Left ventricle myocardium inferior (tissue), 1 donor: ENCODE data around the gene LMO2. TPM values are rescaled to one million over a fixed set of nuclear protein-coding genes. Genes with fewer than 3 reads are reported as not detected.

ENCODE experiments used
- DNase-seq: peaks from one replicate; pipeline ENCODE4 v3.0.0-alpha.2; 2020
- H3K27ac ChIP-seq: fragments of 200-600 bp; replicated peaks from 2 replicates; pipeline ENCODE4 v1.8.0; 2021
- H3K27me3 ChIP-seq: fragments of 200-600 bp; 2 replicates; pipeline ENCODE4 v1.8.0; 2021; ENCODE audit warnings: low read depth
- H3K36me3 ChIP-seq: fragments of 200-600 bp; 2 replicates; pipeline ENCODE4 v1.8.0; 2021
- H3K4me1 ChIP-seq: fragments of 200-600 bp; 2 replicates; pipeline ENCODE4 v1.8.0; 2021
- H3K4me3 ChIP-seq: fragments of 200-600 bp; 2 replicates; pipeline ENCODE4 v1.8.0; 2021; ENCODE audit warnings: mild to moderate bottlenecking, moderate library complexity
- H3K9me3 ChIP-seq: fragments of 200-600 bp; replicated peaks from 2 replicates; pipeline ENCODE4 v1.8.0; 2021
- intact Hi-C: fragments of 100-400 bp; cut with micrococcal nuclease; formaldehyde crosslinking; loops from one replicate; pipeline ENCODE4 v1.11.0; 2022
- total RNA-seq: library from RNA; stranded (reverse); fragmentation: NEBNext Ultra II Directional; extraction: Animal tissue kit (Norgen Biotek cat#: 25700); gene quantifications from one replicate; pipeline ENCODE4 v1.2.1, GENCODE V29; 2021
- TF ChIP-seq, protein P1 (sequence below): fragments of 200-600 bp; IDR thresholded peaks from 2 replicates; pipeline ENCODE4 v1.8.0; 2021; ENCODE audit warnings: antibody characterized with exemption, mild to moderate bottlenecking, borderline replicate concordance
- donor health status: DM: no; HTN: yes; CAD: no; lungs with severe emphysema.

The LMO2 gene
- total RNA-seq, 1 donor from 2014 or later: 8.4 TPM

DNA sequence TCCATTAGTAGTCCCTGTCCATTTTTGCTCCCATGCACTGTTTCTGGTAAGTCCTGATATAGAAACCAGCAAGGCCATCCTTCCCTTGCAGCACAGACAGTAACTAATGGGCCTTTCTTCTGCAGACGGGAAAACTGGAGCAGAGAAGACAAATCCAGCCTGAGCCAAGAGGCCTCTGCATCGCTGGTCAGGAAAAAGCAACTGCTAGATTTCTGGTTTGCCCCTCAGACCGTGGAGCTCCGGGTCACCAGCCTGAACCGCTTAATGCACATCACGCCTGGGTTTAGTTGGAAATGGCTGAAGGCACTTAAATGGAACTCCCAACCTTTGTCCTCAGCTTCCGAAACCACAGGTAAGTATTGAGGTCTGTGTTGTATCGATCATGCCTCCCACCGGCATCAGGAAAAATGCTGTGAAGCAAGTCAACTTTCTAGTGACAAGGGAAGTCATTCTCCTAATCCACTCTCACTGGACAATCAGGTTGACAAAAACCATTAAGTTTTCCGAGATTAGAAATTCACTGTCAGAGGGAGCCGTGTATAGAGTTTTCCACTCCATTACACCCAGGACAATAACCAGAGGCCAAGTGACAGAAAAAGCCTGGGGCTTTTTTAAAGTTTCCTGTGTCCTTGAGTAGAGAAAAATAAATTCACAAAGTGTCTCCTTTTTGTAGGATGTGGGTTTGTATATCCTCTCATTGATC, 14.8 kb upstream of the LMO2 start:
- Histone ChIP-seq H3K27ac (no peak overlapping the region), H3K36me3 (no peaks in the 10 kb centered on the region), H3K4me3 (no peak overlapping the region), H3K27me3 (peaks cover 8% of the 10 kb centered on the region), H3K4me1 (peaks cover 14% of the 10 kb centered on the region), H3K9me3 (no peaks in the 10 kb centered on the region)
- TF ChIP-seq, protein P1, sequence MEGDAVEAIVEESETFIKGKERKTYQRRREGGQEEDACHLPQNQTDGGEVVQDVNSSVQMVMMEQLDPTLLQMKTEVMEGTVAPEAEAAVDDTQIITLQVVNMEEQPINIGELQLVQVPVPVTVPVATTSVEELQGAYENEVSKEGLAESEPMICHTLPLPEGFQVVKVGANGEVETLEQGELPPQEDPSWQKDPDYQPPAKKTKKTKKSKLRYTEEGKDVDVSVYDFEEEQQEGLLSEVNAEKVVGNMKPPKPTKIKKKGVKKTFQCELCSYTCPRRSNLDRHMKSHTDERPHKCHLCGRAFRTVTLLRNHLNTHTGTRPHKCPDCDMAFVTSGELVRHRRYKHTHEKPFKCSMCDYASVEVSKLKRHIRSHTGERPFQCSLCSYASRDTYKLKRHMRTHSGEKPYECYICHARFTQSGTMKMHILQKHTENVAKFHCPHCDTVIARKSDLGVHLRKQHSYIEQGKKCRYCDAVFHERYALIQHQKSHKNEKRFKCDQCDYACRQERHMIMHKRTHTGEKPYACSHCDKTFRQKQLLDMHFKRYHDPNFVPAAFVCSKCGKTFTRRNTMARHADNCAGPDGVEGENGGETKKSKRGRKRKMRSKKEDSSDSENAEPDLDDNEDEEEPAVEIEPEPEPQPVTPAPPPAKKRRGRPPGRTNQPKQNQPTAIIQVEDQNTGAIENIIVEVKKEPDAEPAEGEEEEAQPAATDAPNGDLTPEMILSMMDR: no peak
- intact Hi-C loops: no loop called here
- no peak for DNase-seq

DNA sequence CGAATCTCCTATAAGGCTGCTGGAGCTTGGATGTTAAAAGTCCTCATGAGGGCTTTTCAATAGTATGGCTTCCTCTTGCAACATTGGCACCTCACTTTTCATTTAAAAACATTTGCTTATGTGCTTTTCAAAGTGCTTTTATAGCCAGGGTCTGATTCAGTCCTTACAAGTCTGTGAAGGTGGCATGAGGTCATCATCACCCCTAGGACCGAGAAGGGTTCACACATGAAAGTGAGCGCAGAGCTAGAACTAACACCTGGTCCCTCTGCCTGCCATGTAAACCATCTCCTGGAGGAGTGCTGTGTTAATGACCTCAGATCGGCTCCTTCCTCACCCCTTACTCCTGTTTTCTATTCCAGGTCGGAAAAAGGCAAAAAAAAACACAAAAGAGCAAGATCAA, 12.2 kb upstream of the LMO2 start:
- Histone ChIP-seq H3K4me1 (peaks cover 10% of the 10 kb centered on the region), H3K36me3 (no peaks in the 10 kb centered on the region), H3K27ac (no peak overlapping the region), H3K4me3 (no peak overlapping the region), H3K27me3 (peaks cover 8% of the 10 kb centered on the region), H3K9me3 (no peaks in the 10 kb centered on the region)
- no peak for DNase-seq
- intact Hi-C loops: no loop called here
- TF ChIP-seq, protein P1: no peak

DNA sequence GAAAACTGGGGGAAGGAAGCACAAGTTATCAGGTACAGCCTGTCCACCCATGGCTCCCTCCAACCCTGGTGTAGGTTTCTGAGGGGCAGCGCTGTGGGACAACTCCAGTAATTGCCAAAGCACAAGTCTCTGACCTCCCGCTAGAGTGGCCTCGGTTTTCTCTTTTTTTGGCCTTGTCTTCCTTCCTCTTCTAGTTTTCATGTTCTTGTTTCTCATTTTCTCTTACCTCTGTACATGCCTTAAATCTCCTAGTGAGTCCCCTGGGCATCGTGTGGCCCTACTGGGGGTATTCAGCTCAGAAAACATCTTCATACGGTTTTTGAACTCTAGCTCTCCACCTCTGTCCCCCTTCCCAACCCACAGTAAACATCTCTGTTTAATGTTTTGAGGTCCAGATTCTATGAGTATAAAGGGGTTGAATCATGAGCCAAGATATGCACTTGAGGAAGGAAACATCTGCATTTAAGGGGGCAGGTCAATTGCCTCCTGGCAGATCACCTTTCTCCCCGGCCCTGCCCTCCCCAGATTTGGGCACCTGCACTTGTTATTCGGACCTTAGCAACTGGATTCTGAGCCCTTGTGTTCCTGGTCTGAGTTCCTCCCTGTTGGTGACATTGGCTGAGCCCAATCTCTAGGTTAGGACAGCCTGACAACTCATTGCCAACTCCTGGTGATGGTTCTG, 8.4 kb upstream of the LMO2 start:
- H3K27me3 ChIP-seq: peaks cover 8% of the 10 kb centered on the region
- no peak overlapping the region for H3K4me3 ChIP-seq
- peaks cover 17% of the 10 kb centered on the region for H3K4me1 ChIP-seq
- no peaks in the 10 kb centered on the region for H3K9me3 ChIP-seq
- intact Hi-C loops: no loop called here
- no peak for DNase-seq
- H3K36me3 ChIP-seq: no peaks in the 10 kb centered on the region
- TF ChIP-seq, protein P1: no peak
- H3K27ac ChIP-seq: no peak overlapping the region

- Histone ChIP-seq H3K4me3 (no peak overlapping the region), H3K9me3 (no peaks in the 10 kb centered on the region), H3K27me3 (peaks cover 11% of the 10 kb centered on the region), H3K4me1 (peaks cover 17% of the 10 kb centered on the region), H3K27ac (peak overlapping the region; percentile 58), H3K36me3 (no peaks in the 10 kb centered on the region)
- intact Hi-C loops: no loop called here
- TF ChIP-seq, protein P1: no peak
- DNase-seq: peak; percentile 81
Measured at GRCh38 chr11:33899400-33900037, 7.6 kb upstream of the LMO2 start.

- intact Hi-C loops: no loop called here
- Histone ChIP-seq H3K4me1 (peaks cover 17% of the 10 kb centered on the region), H3K27ac (peak overlapping the region; percentile 58), H3K27me3 (peaks cover 13% of the 10 kb centered on the region), H3K9me3 (no peaks in the 10 kb centered on the region), H3K36me3 (no peaks in the 10 kb centered on the region), H3K4me3 (no peak overlapping the region)
- TF ChIP-seq, protein P1: no peak
- DNase-seq: no peak
Measured at GRCh38 chr11:33898957-33899356, 7.1 kb upstream of the LMO2 start.
